ENCODE results near the gene EXD3.

The EXD3 gene

GRCh38 chr9:137277329-137278041 is 145.5 kb downstream of the EXD3 start, which contains the start of gene TOR4A:
Gene TOR4A, plus strand, starts transcription at chr9:137277726. Its CDS starts 964 bp downstream, at chr9:137278690.
- peaks cover 26% of the 10 kb centered on the region for H3K36me3 ChIP-seq
- peak within 1 kb of the TSS; percentile 94 for H3K27ac ChIP-seq
- TF ChIP-seq Cebpa-rat (IDR thresholded peaks at IDR 0.05): no peak

GRCh38 chr9:137276473-137277328 is 146.3 kb downstream of the EXD3 start:
- TF ChIP-seq Cebpa-rat (IDR thresholded peaks at IDR 0.05): no peak
- Histone ChIP-seq H3K27ac (peak overlapping the region; percentile 94), H3K4me3 (peak overlapping the region; percentile 62), H3K9me3 (no peaks in the 10 kb centered on the region), H4K20me1 (peaks cover 14% of the 10 kb centered on the region; the same call in 1 of the 2 replicates), H3K9ac (peak overlapping the region; percentile 78), H3K36me3 (peaks cover 32% of the 10 kb centered on the region), H3K4me2 (peak overlapping the region; percentile 92), H3K4me1 (peaks cover 100% of the 10 kb centered on the region), H3K27me3 (no peaks in the 10 kb centered on the region)

More at GRCh38 chr9:137277329-137278041, 145.5 kb downstream of the EXD3 start, which contains the start of gene TOR4A:
- Histone ChIP-seq H3K9ac (peak within 1 kb of the TSS; percentile 78), H3K4me2 (peak within 1 kb of the TSS; percentile 92), H4K20me1 (peaks cover 7% of the 10 kb centered on the region; the same call in 1 of the 2 replicates), H3K9me3 (no peaks in the 10 kb centered on the region), H3K4me3 (peak within 1 kb of the TSS; percentile 62), H3K4me1 (peaks cover 100% of the 10 kb centered on the region), H3K27me3 (no peaks in the 10 kb centered on the region)

GRCh38 chr9:137275588-137276472 is 147.1 kb downstream of the EXD3 start:
- Histone ChIP-seq H3K9ac (peak overlapping the region; percentile 78), H3K27ac (peak overlapping the region; percentile 94), H3K9me3 (no peaks in the 10 kb centered on the region), H3K4me3 (peak overlapping the region; percentile 62), H3K4me2 (peak overlapping the region; percentile 92), H3K36me3 (peaks cover 32% of the 10 kb centered on the region), H4K20me1 (peaks cover 13% of the 10 kb centered on the region; the same call in 1 of the 2 replicates), H3K27me3 (no peaks in the 10 kb centered on the region), H3K4me1 (peaks cover 99% of the 10 kb centered on the region)
- TF ChIP-seq Cebpa-rat (IDR thresholded peaks at IDR 0.05): no peak

GRCh38 chr9:137275203-137275587 is 147.8 kb downstream of the EXD3 start:
- peaks cover 32% of the 10 kb centered on the region for H3K36me3 ChIP-seq
- peaks cover 99% of the 10 kb centered on the region for H3K4me1 ChIP-seq
- H3K27me3 ChIP-seq: no peaks in the 10 kb centered on the region
- peak overlapping the region; percentile 94 for H3K27ac ChIP-seq
- peaks cover 17% of the 10 kb centered on the region; the same call in 1 of the 2 replicates for H4K20me1 ChIP-seq
- no peak for TF ChIP-seq Cebpa-rat (IDR thresholded peaks at IDR 0.05)
- peak overlapping the region; percentile 92 for H3K4me2 ChIP-seq
- H3K9me3 ChIP-seq: no peaks in the 10 kb centered on the region
- peak overlapping the region; percentile 62; the same call in 1 of the 2 replicates for H3K4me3 ChIP-seq
- peak overlapping the region; percentile 78 for H3K9ac ChIP-seq

GRCh38 chr9:137273611-137274320 is 149.2 kb downstream of the EXD3 start:
- Histone ChIP-seq H4K20me1 (peaks cover 17% of the 10 kb centered on the region; the same call in 1 of the 2 replicates), H3K4me2 (peak overlapping the region; percentile 92), H3K9ac (peak overlapping the region; percentile 65; the same call in 1 of the 2 replicates), H3K27me3 (no peaks in the 10 kb centered on the region), H3K27ac (peak overlapping the region; percentile 94), H3K36me3 (peaks cover 33% of the 10 kb centered on the region), H3K9me3 (no peaks in the 10 kb centered on the region), H3K4me1 (peaks cover 99% of the 10 kb centered on the region), H3K4me3 (peak overlapping the region; percentile 62; the same call in 1 of the 2 replicates)
- TF ChIP-seq Cebpa-rat (IDR thresholded peaks at IDR 0.05): no peak

- TF ChIP-seq Cebpa-rat (IDR thresholded peaks at IDR 0.05): no peak
- Histone ChIP-seq H3K4me1 (peaks cover 99% of the 10 kb centered on the region), H3K36me3 (peaks cover 36% of the 10 kb centered on the region), H3K27me3 (no peaks in the 10 kb centered on the region), H3K4me2 (peak overlapping the region; percentile 92), H3K9ac (peak overlapping the region; percentile 59), H4K20me1 (peaks cover 17% of the 10 kb centered on the region; the same call in 1 of the 2 replicates), H3K4me3 (no peak overlapping the region), H3K27ac (peak overlapping the region; percentile 94), H3K9me3 (no peaks in the 10 kb centered on the region)
These were observed 149.9 kb downstream of the EXD3 start for GRCh38 chr9:137273095-137273490.

GRCh38 chr9:137272241-137273094 is 150.5 kb downstream of the EXD3 start:
- Histone ChIP-seq H3K4me1 (peaks cover 99% of the 10 kb centered on the region), H3K36me3 (peaks cover 42% of the 10 kb centered on the region), H3K27me3 (no peaks in the 10 kb centered on the region), H3K9ac (peak overlapping the region; percentile 59), H4K20me1 (peaks cover 17% of the 10 kb centered on the region; the same call in 1 of the 2 replicates), H3K9me3 (no peaks in the 10 kb centered on the region), H3K27ac (peak overlapping the region; percentile 77), H3K4me3 (peak overlapping the region; percentile 36; the same call in 1 of the 2 replicates), H3K4me2 (peak overlapping the region; percentile 92)
- no peak for TF ChIP-seq Cebpa-rat (IDR thresholded peaks at IDR 0.05)

- Histone ChIP-seq H3K27me3 (no peaks in the 10 kb centered on the region), H3K36me3 (peaks cover 50% of the 10 kb centered on the region), H3K9me3 (no peaks in the 10 kb centered on the region), H3K4me1 (peaks cover 97% of the 10 kb centered on the region), H3K27ac (peak overlapping the region; percentile 77), H3K9ac (peak overlapping the region; percentile 59), H3K4me3 (peak overlapping the region; percentile 36; the same call in 1 of the 2 replicates), H4K20me1 (peaks cover 17% of the 10 kb centered on the region; the same call in 1 of the 2 replicates), H3K4me2 (peak overlapping the region; percentile 92)
- no peak for TF ChIP-seq Cebpa-rat (IDR thresholded peaks at IDR 0.05)
These were observed 151.3 kb downstream of the EXD3 start for GRCh38 chr9:137271696-137272076.
